ENCODE data around the gene RHOV.

Gene RHOV

DNA sequence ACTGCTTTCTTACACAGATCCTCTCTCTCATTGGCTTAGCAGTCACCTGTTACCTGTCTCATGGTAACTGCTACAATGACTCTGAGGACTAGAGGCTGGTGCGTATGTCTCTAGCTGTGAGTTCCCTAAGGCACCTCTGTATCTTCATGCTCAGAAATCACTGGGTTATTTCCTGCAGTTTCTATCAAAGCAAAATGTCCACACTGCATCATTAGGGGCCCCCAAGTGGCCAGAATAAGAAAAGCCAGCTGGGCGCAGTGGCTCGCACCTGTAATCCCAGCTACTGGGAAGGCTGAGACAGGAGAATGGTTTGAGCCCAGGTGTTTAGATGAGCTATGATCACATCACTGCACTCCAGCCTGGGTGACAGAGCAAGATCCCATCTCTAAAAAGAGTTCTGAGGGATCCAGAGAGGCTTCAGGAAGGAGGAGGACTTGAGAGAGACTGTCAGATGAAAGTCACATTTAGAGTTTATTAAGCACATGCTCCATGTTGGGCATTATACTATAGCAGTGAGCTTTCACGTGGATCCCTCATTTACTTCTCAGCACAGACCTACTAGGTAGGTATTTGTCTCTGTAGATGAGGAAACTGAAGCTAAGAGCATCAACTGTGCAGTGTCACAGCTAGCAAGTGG, 17.9 kb upstream of the RHOV start:
- DNase-seq (ENCODE audit: extremely low spot score) = peak; percentile 61
- CTCF ChIA-PET = interaction anchor here (0.7 to 5.8 kb wide), 30 partner anchors 8 to 378 kb away, joined by 3 to 294 read pairs (median 4); partner anchors contain the start of genes DNAJC17, GCHFR, RHOV and ZFYVE19
- TF ChIP-seq, protein P1, sequence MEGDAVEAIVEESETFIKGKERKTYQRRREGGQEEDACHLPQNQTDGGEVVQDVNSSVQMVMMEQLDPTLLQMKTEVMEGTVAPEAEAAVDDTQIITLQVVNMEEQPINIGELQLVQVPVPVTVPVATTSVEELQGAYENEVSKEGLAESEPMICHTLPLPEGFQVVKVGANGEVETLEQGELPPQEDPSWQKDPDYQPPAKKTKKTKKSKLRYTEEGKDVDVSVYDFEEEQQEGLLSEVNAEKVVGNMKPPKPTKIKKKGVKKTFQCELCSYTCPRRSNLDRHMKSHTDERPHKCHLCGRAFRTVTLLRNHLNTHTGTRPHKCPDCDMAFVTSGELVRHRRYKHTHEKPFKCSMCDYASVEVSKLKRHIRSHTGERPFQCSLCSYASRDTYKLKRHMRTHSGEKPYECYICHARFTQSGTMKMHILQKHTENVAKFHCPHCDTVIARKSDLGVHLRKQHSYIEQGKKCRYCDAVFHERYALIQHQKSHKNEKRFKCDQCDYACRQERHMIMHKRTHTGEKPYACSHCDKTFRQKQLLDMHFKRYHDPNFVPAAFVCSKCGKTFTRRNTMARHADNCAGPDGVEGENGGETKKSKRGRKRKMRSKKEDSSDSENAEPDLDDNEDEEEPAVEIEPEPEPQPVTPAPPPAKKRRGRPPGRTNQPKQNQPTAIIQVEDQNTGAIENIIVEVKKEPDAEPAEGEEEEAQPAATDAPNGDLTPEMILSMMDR (IDR thresholded peaks at IDR 0.05; ENCODE audit: control extremely low read depth, extremely low read depth, low read depth, missing control alignments) = peak; percentile 84
- POLR2A ChIA-PET = interaction anchor here (1.1 to 1.4 kb wide), 3 partner anchors 19 to 22 kb away, joined by 4 to 10 read pairs (median 7); no protein-coding TSS in a partner anchor

DNA sequence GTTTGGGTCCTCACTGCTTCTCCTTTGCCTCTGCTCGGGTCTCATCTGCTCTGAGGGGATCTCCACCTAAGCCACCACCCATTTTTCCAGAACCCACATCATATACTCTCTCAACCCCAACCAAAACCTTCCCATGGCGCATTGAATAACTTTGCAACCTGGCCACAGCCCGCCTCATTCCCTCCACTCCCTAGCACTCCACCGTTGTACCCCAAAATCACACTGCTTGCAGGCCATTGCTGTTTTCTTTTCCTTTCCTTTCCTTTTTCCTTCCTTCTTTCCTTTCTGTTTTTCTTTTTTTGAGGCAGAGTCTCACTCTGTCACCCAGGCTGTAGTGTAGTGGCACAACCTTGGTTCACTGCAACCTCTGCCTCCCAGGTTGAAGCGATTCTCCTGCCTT, 17.1 kb upstream of the RHOV start:
- ChIA-PET CTCF (interaction anchor here (1.0 to 5.8 kb wide), 13 partner anchors 12 to 369 kb away, joined by 3 to 294 read pairs (median 5); partner anchors contain the start of genes GCHFR and RHOV), POLR2A (interaction anchor here (1.1 kb wide), 3 partner anchors 17 to 20 kb away, joined by 7 to 12 read pairs (median 7); partner anchors contain the start of gene RHOV)
- TF ChIP-seq, protein P1 (IDR thresholded peaks at IDR 0.05; ENCODE audit: control extremely low read depth, extremely low read depth, low read depth, missing control alignments) = no peak
- DNase-seq (ENCODE audit: extremely low spot score) = no peak

DNA sequence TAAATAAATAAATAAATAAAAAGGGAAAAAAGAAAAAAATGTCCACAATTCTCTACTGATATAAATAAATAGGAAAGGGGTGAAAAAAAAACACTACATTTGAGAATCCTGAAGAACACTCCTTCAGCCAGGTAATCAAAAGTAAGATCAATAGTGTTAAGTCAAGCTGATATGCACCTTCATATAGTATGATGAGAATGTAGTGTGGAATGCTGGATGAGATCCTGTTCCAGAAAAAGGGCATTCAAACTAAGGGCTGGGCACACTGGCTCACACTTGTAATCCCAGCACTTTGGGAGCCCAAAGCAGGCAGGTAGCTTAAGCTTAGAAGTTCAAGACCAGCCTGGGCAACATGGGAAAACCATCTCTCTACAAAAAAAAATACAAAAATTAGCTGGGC, 15.1 kb upstream of the RHOV start:
- DNase-seq (ENCODE audit: extremely low spot score) = no peak
- TF ChIP-seq, protein P1 (IDR thresholded peaks at IDR 0.05; ENCODE audit: control extremely low read depth, extremely low read depth, low read depth, missing control alignments) = no peak
- ChIA-PET POLR2A (no interaction called here), CTCF (interaction anchor here (1.0 to 5.8 kb wide), 5 partner anchors 13 to 296 kb away, joined by 3 to 294 read pairs (median 3); partner anchors contain the start of genes GCHFR and RHOV)

DNA sequence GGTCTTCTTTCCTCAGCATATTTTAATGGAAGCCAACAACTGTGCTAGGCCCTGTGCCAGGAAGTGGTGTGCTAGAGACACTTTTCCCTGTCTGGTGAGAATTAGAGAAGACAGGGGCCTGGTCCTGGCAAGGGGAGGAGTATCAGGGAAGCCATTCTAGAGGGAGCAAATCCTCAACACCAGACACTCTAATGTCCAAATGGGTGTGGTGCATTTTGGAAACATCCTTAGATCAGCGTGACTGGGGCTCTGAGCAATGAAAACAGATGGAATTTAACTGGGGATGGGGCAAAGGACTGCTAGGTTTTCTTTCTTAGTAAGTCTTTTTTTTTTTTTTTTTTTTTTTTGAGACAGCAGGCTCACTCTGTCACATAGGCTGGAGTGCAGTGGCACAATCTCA, 12.6 kb upstream of the RHOV start:
- CTCF ChIA-PET = interaction anchor here (1.3 to 3.9 kb wide), 3 partner anchors 8 to 19 kb away, joined by 3 to 38 read pairs (median 15); partner anchors contain the start of genes RHOV and VPS18
- POLR2A ChIA-PET = no interaction called here

DNA sequence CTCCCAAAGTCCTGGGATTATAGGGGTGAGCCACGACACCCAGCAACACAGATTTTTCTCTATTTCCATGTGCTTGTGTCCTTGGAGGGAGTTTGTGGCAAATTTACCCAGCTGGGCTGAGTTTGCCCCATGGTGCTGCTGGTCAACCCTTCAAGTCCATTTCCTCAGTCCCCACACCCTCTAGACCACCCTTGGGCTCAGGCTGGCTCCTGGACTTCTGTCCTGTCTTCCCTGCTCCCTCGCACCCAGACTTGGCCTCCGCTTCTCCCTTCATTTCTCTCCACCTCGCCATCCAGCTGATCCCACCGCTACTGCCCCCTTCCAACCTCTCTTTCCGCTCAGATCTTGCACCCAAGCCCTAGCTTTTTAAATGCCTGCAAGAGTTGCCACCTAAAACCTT, 7.3 kb upstream of the RHOV start:
- POLR2A ChIA-PET = no interaction called here
- DNase-seq (ENCODE audit: extremely low spot score) = no peak
- TF ChIP-seq, protein P1 (IDR thresholded peaks at IDR 0.05; ENCODE audit: control extremely low read depth, extremely low read depth, low read depth, missing control alignments) = no peak
- CTCF ChIA-PET = interaction anchor here (0.9 to 17.9 kb wide), 6 partner anchors 9 to 303 kb away, joined by 3 to 294 read pairs (median 18); partner anchors contain the start of genes RHOV and VPS18

More for the DNA sequence above, 12.6 kb upstream of the RHOV start:
- TF ChIP-seq, protein P1 (IDR thresholded peaks at IDR 0.05; ENCODE audit: control extremely low read depth, extremely low read depth, low read depth, missing control alignments) = no peak
- DNase-seq (ENCODE audit: extremely low spot score) = no peak

DNA sequence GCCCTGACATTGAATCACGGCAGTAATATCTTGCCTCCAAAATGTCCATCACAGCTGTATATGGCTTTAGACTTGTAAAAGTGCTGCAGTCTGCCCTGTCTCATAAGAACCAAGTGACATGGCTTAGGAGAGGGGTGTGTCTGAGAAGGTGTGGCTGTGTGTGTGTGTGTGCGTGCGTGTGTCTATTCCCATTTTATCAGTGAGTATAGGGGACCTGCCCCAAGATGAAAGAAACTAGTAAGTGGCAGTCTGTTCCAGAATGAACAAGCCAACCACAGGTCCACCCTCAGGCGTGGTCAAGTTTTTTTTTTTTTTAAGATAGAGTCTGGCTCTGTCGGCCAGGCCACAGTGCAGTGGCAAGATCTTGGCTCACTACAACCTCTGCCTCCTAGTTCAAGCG, 5.6 kb upstream of the RHOV start:
- CTCF ChIA-PET = interaction anchor here (4.0 to 17.9 kb wide), 3 partner anchors 9 to 15 kb away, joined by 25 to 294 read pairs (median 43); partner anchors contain the start of genes RHOV and VPS18
- TF ChIP-seq, protein P1 (IDR thresholded peaks at IDR 0.05; ENCODE audit: control extremely low read depth, extremely low read depth, low read depth, missing control alignments) = no peak
- no peak for DNase-seq (ENCODE audit: extremely low spot score)
- POLR2A ChIA-PET = interaction anchor here (0.6 to 0.7 kb wide), 2 partner anchors 9 to 181 kb away, joined by 3 read pairs; no protein-coding TSS in a partner anchor

Measured in GM10248 (cell line).